Measurements from ENCODE around the gene SRP14.
A peak's percentile ranks its signal among the peaks of the same experiment; 100 is the strongest.

SRP14 gene

DNA sequence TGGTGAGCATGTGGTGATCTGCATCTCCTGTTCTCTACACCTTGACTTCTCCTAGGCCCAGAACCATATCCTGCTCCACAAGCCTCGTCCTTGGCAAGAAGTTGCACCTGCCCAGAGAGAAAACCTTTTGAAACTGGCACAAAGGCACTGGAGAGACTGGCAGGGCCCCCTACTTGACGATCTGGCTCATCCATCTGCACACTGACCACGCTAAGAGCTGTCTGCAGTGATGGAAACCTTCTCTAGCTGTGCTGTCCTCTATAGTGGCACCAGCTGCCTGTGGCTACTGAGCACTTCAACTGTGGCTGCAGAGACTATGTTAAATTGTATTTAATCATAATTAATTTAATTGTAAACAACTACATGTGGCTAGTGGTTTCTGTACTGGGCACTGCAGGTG lies 26.2 kb upstream of the SRP14 start:
- H3K4me3 ChIP-seq (ENCODE audit: low read depth, low read length): no peak overlapping the region
- TF ChIP-seq, protein P1, sequence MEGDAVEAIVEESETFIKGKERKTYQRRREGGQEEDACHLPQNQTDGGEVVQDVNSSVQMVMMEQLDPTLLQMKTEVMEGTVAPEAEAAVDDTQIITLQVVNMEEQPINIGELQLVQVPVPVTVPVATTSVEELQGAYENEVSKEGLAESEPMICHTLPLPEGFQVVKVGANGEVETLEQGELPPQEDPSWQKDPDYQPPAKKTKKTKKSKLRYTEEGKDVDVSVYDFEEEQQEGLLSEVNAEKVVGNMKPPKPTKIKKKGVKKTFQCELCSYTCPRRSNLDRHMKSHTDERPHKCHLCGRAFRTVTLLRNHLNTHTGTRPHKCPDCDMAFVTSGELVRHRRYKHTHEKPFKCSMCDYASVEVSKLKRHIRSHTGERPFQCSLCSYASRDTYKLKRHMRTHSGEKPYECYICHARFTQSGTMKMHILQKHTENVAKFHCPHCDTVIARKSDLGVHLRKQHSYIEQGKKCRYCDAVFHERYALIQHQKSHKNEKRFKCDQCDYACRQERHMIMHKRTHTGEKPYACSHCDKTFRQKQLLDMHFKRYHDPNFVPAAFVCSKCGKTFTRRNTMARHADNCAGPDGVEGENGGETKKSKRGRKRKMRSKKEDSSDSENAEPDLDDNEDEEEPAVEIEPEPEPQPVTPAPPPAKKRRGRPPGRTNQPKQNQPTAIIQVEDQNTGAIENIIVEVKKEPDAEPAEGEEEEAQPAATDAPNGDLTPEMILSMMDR (conservative IDR thresholded peaks at IDR 0.05; ENCODE audit: low read depth, low read length): no peak
- no peak for DNase-seq (ENCODE audit: low read depth)

- TF ChIP-seq, protein P1 (conservative IDR thresholded peaks at IDR 0.05; ENCODE audit: low read depth, low read length): no peak
- peak; percentile 92 for DNase-seq (ENCODE audit: low read depth)
- no peak overlapping the region for H3K4me3 ChIP-seq (ENCODE audit: low read depth, low read length)
Measured at GRCh38 chr15:40064231-40064894, 25.4 kb upstream of the SRP14 start.

DNA sequence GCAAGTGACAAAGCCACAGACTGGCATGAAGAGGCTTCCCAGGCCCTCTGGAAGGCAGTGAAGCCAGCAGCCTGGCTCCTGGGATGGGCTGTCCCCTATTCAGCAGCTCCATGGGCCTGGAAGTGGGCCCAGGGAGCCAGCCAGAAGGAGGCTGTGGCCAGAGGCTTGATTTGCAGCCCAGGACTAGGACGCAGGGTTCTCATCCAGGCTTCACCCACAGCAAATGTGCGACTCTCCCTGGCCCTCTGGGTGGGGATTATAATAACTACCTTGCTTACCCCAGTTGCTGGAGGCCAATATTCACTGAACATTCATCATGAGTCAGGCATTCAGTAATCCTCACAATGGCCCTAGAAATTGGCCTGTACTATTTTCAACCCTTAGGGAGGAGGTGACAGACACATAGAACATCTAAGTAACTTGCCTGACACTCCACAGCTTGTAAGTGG lies 24.6 kb upstream of the SRP14 start:
- no peak overlapping the region for H3K4me3 ChIP-seq (ENCODE audit: low read depth, low read length)
- TF ChIP-seq, protein P1 (conservative IDR thresholded peaks at IDR 0.05; ENCODE audit: low read depth, low read length): no peak
- DNase-seq (ENCODE audit: low read depth): peak; percentile 37

DNA sequence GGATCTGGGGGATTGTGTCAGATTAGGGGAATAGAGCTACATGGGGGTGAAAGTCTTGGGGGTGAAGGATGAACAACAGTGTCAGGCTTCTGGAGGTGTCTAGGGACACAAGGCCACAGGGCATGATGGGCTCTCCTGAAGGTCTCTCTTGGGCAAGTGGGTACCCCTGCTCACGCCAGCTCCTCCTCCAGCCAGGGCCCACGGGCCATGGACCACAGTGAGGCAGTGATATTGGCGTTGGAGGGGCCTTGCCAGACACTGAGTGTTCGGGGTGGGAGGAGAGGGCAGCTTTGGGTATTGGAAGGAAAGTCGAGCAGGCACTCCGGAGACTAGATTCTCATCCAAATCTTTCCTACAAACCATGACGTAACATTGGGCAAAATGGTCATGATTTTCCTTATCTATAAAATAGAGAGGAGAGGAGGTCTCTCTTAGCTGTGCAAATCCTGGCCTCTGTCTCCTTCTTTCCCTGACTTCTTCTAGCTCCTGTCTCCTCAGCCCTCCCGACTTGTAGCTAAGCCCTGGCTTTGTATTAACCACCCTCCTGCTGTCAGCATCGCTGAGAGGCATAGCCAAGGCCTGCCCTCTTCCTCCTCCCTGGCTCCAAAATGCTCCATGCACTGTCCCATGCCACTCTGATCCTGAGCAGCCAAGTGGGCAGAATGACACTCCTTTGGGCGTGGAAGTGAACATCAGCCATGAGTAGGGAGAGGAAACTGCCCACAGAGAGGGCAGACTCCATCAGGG lies 24.0 kb upstream of the SRP14 start:
- no peak for DNase-seq (ENCODE audit: low read depth)
- TF ChIP-seq, protein P1 (conservative IDR thresholded peaks at IDR 0.05; ENCODE audit: low read depth, low read length): no peak
- H3K4me3 ChIP-seq (ENCODE audit: low read depth, low read length): no peak overlapping the region

GRCh38 chr15:40061212-40061901 lies 22.4 kb upstream of the SRP14 start:
- no peak overlapping the region for H3K4me3 ChIP-seq (ENCODE audit: low read depth, low read length)
- DNase-seq (ENCODE audit: low read depth): no peak
- TF ChIP-seq, protein P1 (conservative IDR thresholded peaks at IDR 0.05; ENCODE audit: low read depth, low read length): no peak

DNA sequence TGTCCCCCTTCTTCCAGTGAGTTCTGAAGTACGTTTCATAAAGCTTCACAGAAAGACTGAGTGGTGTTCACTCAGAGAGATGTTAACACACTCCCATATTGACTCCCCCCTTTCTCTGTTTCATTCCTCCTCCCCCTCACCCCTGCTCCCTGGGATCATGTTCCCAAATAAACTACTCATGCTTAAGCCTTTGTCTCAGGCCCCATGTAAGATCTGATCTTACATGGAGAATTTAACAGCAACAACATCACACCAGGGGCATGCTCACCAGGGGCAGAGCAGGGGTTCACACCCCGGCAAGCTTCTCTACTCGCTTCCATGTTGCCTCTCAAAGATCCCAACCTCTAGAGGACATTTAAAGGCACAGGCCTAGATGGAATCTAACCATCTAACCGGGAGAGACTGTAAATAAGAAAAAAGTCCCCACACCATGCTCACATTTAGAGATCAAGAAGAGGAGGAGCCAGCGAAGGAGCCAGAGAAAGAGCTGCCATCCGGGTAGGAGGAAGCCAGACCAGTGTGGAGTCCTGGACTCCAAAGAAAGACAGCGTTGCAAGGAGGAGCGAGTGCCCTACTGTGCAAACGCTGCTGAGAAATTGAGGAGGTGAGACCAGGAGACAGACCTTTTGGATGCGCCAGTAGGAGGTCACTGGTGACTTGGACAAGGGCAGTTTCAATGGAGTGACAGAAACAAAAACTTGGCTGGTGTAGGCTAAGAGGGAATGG lies 21.4 kb upstream of the SRP14 start:
- TF ChIP-seq, protein P1 (conservative IDR thresholded peaks at IDR 0.05; ENCODE audit: low read depth, low read length): no peak
- DNase-seq (ENCODE audit: low read depth): no peak
- no peak overlapping the region for H3K4me3 ChIP-seq (ENCODE audit: low read depth, low read length)
